Neutrophil (primary cell): Measurements from ENCODE around the gene UNKL.

Experiments used
- H3K27ac ChIP-seq: fragments of 200-600 bp; sonication (generic); 2 replicates; pipeline ENCODE4 v1.5.1; 2016; ENCODE audit warnings: mild to moderate bottlenecking, moderate library complexity
- H3K27me3 ChIP-seq: fragments of 200-600 bp; sonication (generic); 2 replicates; pipeline ENCODE4 v1.6.0; 2016; ENCODE audit warnings: mild to moderate bottlenecking
- H3K36me3 ChIP-seq: fragments of 200-600 bp; sonication (generic); 2 replicates; pipeline ENCODE4 v1.5.1; 2017
- H3K4me1 ChIP-seq, 2 experiments: fragments of 200-600 bp in 1 of 2; sonication (generic) in 1 of 2; 1 replicate in 1 of 2; 2 replicates in 1 of 2; pipeline versions ENCODE4 v1.5.1 to v1.6.1; 2013 to 2016; ENCODE audit warnings: low read depth in 1 of 2, low read length in 1 of 2, mild to moderate bottlenecking in 1 of 2, moderate library complexity in 1 of 2; ENCODE audit not compliant: control insufficient read depth in 1 of 2, insufficient read depth in 1 of 2
- H3K4me3 ChIP-seq, 2 experiments: fragments of 200-600 bp in 1 of 2; sonication (generic) in 1 of 2; 1 replicate in 1 of 2; 2 replicates in 1 of 2; pipeline ENCODE4 v1.5.1; 2013 to 2016; ENCODE audit warnings: low read depth in 1 of 2, low read length in 1 of 2, mild to moderate bottlenecking in 1 of 2, moderate library complexity in 1 of 2
- H3K9me3 ChIP-seq: fragments of 200-600 bp; sonication (generic); 2 replicates; pipeline ENCODE4 v1.5.1; 2016
- CTCF ChIP-seq: fragments of 200-600 bp; sonication (generic); IDR thresholded peaks from 2 replicates; pipeline ENCODE4 v1.5.1; 2016; ENCODE audit warnings: antibody characterized with exemption

Gene UNKL

GRCh38 chr16:1414532-1415260, at the start of gene UNKL:
UNKL (minus strand) TSS chr16:1414704; CDS start chr16:1414691, 13 bp downstream.
- peaks cover 18 to 21% of the 10 kb centered on the region in 2 experiments for H3K4me1 ChIP-seq
- H3K36me3 ChIP-seq, result peaks cover 36% of the 10 kb centered on the region
- no peaks in the 10 kb centered on the region for H3K9me3 ChIP-seq
- no peaks in the 10 kb centered on the region for H3K27me3 ChIP-seq
- peak within 1 kb of the TSS; percentile 98 for H3K27ac ChIP-seq
- no peak for TF ChIP-seq CTCF
- H3K4me3 ChIP-seq, result peak within 1 kb of the TSS; percentile 74 to 83

- no peak overlapping the region for H3K4me3 ChIP-seq
- TF ChIP-seq CTCF, result no peak
- H3K27me3 ChIP-seq, result no peaks in the 10 kb centered on the region
- H3K27ac ChIP-seq, result no peak overlapping the region
- H3K36me3 ChIP-seq, result peaks cover 62% of the 10 kb centered on the region
- H3K9me3 ChIP-seq, result no peaks in the 10 kb centered on the region
- H3K4me1 ChIP-seq, result no peaks in the 10 kb centered on the region
Observed at GRCh38 chr16:1461146-1461545, 46.6 kb upstream of the UNKL start.

GRCh38 chr16:1460602-1461138, 46.2 kb upstream of the UNKL start:
- H3K9me3 ChIP-seq, result no peaks in the 10 kb centered on the region
- no peak for TF ChIP-seq CTCF
- no peak overlapping the region for H3K27ac ChIP-seq
- no peak overlapping the region for H3K4me3 ChIP-seq
- H3K36me3 ChIP-seq, result peaks cover 66% of the 10 kb centered on the region
- no peaks in the 10 kb centered on the region for H3K27me3 ChIP-seq
- no peaks in the 10 kb centered on the region for H3K4me1 ChIP-seq

- H3K4me1 ChIP-seq, result no peaks in the 10 kb centered on the region
- no peak overlapping the region for H3K4me3 ChIP-seq
- no peaks in the 10 kb centered on the region for H3K27me3 ChIP-seq
- no peak for TF ChIP-seq CTCF
- no peaks in the 10 kb centered on the region for H3K9me3 ChIP-seq
- peaks cover 71% of the 10 kb centered on the region for H3K36me3 ChIP-seq
- no peak overlapping the region for H3K27ac ChIP-seq
Observed at GRCh38 chr16:1459967-1460366, 45.5 kb upstream of the UNKL start.

GRCh38 chr16:1458977-1459341, 44.5 kb upstream of the UNKL start:
- Histone ChIP-seq H3K27me3 (no peaks in the 10 kb centered on the region), H3K4me3 (no peak overlapping the region), H3K36me3 (peaks cover 71% of the 10 kb centered on the region), H3K27ac (no peak overlapping the region), H3K4me1 (no peaks in the 10 kb centered on the region), H3K9me3 (no peaks in the 10 kb centered on the region)
- TF ChIP-seq CTCF, result no peak
